Germinal center (tissue), 1 donor: ENCODE results near the gene QRFP.

Experiments used
- DNase-seq: peaks from one replicate; pipeline ENCODE4 v3.0.0; 2012; ENCODE audit warnings: mixed read lengths, low spot score

Gene QRFP

DNA sequence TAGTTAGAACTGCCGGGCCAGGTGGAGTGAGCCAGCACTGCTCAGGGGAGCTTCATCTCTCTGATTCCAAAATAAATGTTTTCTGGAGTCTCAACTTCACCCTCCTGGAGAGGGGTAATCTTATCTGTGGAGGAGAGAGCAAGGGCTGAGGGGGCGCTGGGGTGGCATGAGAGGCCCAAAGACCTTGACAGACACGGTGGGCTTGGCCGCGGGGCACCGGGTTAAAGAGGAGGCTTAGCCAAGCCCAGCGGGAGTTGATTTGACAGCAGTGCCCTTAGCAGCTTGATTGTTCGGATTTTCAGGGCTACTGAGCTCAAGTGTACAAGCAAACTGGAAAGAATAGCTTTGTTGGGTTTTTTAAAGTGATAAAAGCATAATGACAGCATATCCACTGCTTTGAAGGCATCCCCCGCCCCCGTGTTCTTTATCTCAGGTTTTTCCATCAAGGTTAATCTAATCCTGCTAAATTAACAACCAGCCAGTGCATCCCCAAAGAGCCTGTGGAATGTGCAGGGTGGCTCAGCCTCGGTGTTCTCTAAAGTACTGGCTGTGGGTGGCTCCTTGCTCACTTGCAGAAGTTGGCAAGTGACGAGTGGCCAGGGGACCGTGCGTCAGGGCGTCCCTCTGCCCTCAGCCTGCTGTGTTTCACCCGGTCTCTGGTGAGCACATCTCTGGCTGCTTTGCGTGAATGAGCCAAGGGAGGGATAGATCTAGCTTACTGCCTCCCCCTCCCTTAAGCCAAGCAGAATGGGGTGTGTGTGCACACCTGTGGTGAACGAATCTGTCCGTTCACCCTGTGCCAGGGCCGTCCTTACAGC lies 5.5 kb downstream of the QRFP start:
- no peak for DNase-seq

DNA sequence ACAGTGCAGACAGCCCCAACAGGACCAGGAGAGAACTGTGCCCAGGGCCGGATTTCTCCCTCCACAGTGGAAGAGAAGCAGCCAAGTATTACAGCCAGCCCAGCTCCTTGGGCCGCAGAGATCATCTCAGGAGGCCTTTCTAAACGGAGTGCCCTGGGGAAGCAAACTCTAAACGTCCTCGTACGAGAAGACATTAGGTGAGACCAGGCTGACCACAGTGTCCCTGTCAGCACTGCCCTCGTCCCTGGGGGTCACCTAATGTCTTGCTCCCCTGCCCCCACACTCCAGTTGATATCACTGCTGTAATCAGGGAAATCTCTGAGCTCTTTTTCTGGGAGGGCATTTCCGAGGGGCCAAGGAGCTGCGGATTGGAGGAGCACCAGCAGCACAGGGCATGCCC lies 6.5 kb downstream of the QRFP start:
- no peak for DNase-seq

DNA sequence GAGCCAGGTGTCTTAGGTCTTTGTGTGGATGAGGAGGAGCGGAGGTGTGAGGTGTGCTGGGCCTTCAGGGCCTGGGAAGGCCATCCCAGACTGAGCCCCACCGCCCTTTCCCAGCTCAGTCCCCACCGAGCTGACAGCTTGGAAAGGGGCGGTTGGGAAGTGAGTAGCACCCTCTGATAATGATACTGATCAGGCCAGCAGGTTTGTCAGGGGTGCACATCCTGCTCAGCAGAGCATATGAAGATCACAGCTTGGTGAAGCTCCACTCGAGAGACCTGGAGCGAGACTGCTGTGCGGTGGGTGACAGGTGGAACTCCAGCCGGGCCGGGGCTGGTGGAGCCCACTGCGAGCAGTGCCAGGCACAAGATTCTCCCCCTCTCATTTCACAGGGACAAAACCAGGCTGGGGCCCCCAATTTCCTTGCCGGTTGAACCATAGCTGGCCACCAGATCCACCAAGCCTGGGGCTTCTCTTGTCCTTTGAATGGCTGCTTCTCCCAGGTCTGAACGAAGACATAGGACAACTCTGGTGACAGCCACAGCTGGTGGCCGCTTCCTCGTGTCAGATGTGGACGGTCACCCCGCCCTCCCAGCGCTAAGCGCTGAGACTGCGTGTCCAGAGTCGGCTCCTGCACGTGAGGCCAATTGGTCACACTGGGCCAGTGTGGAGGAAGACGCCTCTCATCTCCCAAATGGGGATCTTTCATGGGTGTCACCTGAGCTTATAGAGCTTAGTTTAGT lies 8.3 kb downstream of the QRFP start:
- DNase-seq = no peak

DNA sequence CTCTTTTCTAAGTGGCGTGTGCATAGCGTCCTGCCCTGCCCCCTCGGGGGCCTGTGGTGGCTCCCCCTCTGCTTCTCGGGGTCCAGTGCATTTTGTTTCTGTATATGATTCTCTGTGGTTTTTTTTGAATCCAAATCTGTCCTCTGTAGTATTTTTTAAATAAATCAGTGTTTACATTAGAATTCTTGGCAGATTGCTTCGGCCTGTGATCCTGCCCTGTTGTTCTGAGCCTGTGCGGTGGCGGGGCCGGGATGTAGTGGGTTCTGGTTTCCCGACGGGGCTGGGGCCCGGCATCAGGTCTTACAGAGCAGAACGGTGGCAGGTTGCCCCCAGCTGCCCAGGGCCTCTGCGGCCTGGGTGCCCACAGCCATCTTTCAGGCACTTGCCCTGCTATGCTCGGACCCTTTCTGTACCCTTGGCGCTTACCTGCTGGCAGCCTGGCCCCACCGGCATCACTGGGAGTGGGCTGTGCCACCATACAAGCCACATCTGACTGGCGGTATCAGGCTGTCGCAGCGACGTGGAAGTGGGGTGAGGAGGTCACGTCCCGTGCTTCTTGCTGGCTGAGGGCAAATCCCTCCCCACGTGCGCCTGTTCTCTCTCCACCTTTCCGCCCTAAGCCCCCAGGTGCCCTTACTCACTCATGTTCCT lies 9.0 kb downstream of the QRFP start:
- no peak for DNase-seq

DNA sequence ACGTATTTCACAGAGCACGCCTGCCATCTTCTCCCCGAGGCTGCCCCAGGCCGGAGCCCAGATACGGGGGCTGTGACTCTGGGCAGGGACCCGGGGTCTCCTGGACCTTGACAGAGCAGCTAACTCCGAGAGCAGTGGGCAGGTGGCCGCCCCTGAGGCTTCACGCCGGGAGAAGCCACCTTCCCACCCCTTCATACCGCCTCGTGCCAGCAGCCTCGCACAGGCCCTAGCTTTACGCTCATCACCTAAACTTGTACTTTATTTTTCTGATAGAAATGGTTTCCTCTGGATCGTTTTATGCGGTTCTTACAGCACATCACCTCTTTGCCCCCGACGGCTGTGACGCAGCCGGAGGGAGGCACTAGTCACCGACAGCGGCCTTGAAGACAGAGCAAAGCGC lies 9.6 kb downstream of the QRFP start:
- no peak for DNase-seq

DNA sequence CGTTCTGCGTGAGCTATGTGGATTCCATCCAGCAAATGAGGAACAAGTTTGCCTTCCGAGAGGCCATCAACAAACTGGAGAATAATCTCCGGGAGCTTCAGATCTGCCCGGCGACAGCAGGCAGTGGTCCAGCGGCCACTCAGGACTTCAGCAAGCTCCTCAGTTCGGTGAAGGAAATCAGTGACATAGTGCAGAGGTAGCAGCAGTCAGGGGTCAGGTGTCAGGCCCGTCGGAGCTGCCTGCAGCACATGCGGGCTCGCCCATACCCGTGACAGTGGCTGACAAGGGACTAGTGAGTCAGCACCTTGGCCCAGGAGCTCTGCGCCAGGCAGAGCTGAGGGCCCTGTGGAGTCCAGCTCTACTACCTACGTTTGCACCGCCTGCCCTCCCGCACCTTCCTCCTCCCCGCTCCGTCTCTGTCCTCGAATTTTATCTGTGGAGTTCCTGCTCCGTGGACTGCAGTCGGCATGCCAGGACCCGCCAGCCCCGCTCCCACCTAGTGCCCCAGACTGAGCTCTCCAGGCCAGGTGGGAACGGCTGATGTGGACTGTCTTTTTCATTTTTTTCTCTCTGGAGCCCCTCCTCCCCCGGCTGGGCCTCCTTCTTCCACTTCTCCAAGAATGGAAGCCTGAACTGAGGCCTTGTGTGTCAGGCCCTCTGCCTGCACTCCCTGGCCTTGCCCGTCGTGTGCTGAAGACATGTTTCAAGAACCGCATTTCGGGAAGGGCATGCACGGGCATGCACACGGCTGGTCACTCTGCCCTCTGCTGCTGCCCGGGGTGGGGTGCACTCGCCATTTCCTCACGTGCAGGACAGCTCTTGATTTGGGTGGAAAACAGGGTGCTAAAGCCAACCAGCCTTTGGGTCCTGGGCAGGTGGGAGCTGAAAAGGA lies 10.9 kb downstream of the QRFP start:
- DNase-seq = no peak

DNA sequence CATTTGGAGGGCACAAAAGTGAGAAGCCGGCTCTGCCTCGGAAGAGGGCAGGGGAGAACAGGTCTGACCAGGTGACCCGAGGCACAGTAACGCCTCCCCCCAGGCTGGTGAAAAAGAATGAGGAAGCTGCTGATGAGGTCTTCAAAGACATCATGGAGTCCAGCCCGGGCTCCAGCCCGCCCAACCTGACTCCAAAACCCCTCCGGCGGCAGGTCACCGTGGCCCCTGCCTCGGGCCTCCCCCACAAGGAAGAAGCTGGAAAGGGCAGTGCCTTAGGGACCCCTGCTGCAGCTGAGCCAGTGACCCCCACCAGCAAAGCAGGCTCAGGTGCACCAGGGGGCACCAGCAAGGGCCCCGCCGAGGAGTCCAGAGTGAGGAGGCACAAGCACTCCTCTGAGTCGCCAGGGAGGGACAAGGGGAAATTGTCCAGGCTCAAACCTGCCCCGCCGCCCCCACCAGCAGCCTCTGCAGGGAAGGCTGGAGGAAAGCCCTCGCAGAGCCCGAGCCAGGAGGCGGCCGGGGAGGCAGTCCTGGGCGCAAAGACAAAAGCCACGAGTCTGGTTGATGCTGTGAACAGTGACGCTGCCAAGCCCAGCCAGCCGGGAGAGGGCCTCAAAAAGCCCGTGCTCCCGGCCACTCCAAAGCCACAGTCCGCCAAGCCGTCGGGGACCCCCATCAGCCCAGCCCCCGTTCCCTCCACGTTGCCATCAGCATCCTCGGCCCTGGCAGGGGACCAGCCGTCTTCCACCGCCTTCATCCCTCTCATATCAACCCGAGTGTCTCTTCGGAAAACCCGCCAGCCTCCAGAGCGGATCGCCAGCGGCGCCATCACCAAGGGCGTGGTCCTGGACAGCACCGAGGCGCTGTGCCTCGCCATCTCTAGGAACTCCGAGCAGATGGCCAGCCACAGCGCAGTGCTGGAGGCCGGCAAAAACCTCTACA lies 11.8 kb downstream of the QRFP start:
- no peak for DNase-seq

DNA sequence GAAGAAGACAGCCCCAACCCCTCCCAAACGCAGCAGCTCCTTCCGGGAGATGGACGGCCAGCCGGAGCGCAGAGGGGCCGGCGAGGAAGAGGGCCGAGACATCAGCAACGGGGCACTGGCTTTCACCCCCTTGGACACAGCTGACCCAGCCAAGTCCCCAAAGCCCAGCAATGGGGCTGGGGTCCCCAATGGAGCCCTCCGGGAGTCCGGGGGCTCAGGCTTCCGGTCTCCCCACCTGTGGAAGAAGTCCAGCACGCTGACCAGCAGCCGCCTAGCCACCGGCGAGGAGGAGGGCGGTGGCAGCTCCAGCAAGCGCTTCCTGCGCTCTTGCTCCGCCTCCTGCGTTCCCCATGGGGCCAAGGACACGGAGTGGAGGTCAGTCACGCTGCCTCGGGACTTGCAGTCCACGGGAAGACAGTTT lies 12.5 kb downstream of the QRFP start:
- no peak for DNase-seq

DNA sequence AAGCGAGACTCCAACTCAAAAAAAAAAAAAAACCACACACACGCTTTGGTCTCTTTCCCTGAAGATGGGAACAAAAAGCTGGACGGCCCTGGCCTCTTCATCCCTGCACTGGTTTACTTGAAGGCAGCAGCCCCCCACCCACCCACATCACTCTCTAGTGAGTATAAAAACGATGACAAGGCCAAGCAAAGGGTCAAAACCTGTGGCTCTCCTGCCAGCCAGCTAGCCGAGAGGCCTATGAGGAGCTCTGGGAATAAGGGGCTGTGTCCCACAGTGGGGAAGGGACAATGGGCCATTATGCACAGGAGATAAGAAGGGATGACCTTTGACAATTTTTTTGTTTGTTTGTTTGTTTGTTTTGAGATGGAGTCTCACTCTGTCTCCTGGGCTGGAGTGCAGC lies 13.1 kb downstream of the QRFP start:
- no peak for DNase-seq

DNA sequence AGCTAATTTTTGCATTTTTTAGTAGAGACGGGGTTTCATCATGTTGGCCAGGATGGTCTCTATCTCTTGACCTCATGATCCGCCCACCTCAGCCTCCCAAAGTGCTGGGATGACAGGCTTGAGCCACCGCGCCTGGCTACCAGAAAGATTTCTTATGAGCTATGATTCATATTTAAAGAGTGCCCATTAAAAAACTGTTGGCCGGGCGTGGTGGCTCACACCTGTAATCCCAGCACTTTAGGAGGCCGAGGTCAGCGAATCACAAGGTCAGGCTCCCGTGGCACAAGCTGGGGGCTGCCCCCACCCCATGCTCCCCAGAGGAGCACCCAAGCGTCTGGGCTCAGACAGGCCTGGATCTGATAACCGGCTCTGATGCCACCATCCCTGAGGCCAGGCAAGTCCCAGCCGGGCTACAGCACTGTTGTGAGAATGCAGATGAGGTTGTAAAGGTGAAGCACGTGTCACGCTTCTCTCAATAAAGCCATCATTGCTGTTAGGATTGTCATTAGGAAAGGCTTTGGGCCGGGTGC lies 13.9 kb downstream of the QRFP start:
- no peak for DNase-seq

DNA sequence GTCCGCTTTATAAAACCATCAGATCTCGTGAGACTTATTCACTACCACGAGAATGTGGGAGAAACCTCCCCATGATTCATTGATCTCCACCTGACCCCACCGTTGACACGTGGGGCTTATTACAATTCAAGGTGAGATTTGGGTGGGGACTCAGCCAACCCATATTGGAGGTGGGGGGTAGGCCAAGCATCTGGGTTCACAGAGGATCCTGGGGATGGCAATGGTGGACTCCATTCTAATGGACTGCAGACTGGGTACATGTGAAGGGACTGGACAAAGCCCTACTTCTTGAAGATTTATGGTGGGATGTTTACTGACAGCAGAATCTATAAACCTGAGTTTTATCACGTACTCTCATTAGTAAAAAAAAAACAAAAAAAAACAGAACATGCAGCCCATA lies 15.1 kb downstream of the QRFP start:
- DNase-seq = no peak

DNA sequence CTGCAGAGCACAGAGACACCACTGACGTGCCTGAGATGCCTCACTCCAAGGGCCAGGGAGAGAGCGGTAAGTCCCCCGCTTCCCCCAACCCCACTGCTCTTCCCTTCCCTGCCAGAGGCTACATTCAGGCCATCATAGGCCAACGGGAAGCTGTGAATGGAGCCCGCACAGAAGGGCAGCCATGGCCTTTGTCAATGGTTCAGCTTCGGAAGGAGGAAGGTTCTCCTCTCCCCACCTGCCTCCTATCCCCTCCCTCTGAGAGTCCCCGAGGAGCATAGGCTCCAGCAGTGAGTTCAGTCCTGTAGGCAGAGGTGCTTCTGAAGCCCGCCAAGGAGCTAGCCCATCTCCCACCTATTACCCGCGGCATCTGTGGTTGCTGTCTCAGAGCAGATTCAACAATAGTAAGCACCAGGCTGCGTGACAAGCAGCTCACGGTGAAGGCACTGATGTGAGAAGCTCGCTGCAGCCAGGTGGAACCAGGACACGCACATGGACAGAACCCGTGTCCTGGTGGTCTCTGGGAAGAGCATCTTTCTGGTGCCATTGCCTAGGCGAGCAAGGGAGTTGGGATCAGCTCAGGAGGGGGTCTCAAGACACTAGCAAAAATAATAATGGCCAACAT lies 15.9 kb downstream of the QRFP start:
- no peak for DNase-seq

DNA sequence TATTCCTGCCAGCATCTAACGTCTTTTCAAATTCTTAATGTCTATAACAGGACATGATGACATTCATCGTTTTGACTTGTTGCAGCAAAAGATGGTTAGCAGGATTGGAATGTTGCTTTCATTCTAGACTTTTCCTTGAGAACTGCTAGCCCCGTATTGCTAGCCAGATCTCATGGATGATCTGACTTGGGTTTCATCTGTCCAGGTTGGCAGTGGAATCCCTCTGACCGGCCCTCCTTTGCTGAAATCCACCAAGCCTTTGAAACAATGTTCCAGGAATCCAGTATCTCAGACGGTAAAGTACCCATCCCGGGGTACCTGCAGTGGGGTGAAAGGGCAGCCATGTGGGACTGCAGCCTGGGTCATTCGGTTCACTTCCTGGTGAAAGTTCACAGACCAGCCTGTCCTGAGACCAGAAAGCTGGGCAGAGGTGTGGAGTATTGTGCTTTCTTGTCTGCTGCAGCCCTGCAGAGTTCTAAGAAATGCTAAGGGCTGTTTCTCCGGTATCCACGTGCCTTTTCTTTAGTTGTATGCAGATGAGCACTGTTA lies 16.7 kb downstream of the QRFP start:
- DNase-seq = no peak

DNA sequence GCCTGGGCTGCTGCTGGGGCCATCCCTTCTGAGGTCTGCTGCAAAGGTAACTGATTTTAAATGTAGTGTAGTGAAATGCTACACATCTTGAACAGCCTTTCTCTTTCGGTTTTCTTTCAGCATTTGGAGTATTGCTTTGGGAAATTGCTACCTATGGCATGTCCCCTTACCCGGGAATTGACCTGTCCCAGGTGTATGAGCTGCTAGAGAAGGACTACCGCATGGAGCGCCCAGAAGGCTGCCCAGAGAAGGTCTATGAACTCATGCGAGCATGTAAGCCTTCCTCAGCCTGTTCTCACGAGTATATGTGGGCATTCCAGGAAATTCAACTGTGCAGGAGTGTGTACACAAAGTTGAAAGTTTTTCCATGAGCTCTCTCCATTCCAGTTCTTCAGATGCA lies 18.3 kb downstream of the QRFP start:
- no peak for DNase-seq

DNA sequence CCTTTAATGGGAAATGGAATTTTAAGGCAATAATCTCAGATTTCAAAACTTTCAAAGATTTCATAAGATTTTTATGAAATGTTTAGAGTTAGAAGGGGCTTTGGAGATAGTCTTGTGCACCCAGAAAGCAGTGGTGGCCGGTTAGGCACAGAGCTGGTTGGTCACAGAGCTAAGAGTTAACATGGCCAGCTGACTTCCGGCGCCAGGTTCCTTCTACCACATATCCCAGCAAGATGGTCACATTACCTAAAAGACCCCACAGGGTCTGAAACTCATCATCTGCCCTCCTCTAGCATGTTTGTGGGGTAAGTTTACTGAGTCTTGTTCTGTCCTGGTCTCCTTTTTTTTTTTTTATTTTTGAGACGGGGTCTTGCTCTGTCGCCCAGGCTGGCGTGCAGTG lies 19.3 kb downstream of the QRFP start:
- DNase-seq = no peak

DNA sequence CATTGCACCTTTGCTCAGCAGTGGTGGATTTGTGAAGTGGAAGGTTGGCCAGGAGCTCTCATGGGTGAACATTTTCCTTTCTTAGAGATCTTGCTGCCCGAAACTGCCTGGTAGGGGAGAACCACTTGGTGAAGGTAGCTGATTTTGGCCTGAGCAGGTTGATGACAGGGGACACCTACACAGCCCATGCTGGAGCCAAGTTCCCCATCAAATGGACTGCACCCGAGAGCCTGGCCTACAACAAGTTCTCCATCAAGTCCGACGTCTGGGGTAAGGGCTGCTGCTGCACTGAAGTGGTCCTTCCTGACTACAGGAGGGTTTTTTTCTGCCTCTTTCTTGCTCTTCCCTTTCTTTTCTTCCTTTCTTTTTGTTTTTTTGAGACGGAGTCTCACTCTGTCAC lies 21.8 kb downstream of the QRFP start:
- DNase-seq = no peak

DNA sequence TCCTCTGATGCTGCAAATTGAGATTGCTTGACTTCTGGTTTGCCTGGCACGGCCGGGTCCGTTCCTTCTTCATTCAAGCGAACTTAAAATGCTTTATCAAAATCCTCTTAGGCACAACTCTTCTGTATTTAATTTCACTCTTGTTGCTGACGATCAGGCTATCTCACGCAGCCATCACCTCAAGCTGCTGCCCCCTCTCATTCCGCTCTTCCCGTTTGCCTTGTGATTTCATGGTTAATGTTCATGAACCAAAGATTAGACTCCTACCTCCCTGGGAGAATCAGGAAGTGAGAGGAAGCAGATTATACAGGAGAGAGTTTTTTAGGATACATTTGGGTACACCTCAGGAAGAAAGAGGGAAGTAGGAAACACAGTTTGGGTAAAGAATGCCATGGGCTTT lies 22.6 kb downstream of the QRFP start:
- DNase-seq = no peak

DNA sequence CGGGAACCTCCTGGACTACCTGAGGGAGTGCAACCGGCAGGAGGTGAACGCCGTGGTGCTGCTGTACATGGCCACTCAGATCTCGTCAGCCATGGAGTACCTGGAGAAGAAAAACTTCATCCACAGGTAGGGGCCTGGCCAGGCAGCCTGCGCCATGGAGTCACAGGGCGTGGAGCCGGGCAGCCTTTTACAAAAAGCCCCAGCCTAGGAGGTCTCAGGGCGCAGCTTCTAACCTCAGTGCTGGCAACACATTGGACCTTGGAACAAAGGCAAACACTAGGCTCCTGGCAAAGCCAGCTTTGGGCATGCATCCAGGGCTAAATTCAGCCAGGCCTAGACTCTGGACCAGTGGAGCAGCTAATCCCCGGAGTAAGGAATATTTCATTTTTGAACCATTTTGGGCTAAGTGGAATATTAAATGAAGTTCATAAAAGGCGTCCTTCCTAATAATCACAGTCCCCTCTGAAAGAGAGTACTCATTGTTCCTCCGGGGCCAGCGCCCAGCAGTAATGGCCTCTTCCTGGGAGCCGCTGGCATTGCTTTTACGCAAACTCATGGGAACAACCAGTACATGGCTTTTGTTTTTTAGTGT lies 23.6 kb downstream of the QRFP start:
- no peak for DNase-seq

DNA sequence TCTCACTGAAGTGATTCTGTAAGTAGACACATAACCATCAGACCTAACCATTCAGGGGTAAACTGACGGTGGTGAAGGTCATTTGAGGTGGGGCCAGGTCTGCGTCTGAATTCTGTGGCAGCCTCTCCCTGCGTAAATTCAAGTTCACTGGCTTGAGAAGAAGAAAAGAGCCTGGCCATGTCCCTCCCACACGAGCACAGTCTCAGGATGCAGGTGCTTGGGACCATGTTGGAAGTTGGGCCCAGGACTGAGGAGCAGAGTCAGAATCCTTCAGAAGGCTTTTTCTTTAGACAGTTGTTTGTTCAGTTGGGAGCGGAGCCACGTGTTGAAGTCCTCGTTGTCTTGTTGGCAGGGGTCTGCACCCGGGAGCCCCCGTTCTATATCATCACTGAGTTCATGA lies 24.1 kb downstream of the QRFP start:
- no peak for DNase-seq

DNA sequence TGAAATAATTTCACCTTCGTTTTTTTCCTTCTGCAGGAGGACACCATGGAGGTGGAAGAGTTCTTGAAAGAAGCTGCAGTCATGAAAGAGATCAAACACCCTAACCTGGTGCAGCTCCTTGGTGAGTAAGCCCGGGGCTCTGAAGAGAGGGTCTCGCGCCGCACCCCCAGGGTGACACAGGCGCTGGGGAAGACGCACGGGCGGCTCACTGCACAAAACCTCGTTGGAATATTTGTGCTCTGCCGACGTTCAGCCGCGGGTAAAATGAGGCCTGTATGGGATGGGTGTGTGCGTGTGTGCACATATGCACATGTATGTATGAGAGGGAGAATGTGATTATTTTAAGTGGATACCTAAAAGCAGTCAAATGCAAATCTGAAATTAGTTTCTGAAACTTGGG lies 24.5 kb downstream of the QRFP start:
- DNase-seq = no peak
